KMS-11 (cell line): ENCODE measurements around the gene SEMA3C.

Experiments
- H2AFZ ChIP-seq: fragments of 200-600 bp; sonication (generic); 2 replicates; pipeline ENCODE4 v1.6.1; 2016; ENCODE audit warnings: antibody characterized with exemption, mixed run types, low read depth
- H3K27ac ChIP-seq: fragments of 200-600 bp; sonication (generic); 2 replicates; pipeline ENCODE4 v1.6.1; 2016; ENCODE audit warnings: mild to moderate bottlenecking, mixed run types
- H3K27me3 ChIP-seq: fragments of 200-600 bp; sonication (generic); 2 replicates; pipeline ENCODE4 v1.6.1; 2017; ENCODE audit warnings: mild to moderate bottlenecking, low read depth, mixed run types, moderate library complexity; ENCODE audit not compliant: insufficient read depth
- H3K36me3 ChIP-seq: fragments of 200-600 bp; sonication (generic); 2 replicates; pipeline ENCODE4 v1.6.1; 2017; ENCODE audit warnings: mild to moderate bottlenecking, mixed run types; ENCODE audit not compliant: insufficient read depth
- H3K4me1 ChIP-seq: fragments of 200-600 bp; sonication (generic); 2 replicates; pipeline ENCODE4 v1.6.1; 2016; ENCODE audit warnings: mild to moderate bottlenecking, low read depth, mixed run types; ENCODE audit not compliant: poor library complexity, severe bottlenecking
- H3K4me2 ChIP-seq: fragments of 200-600 bp; sonication (generic); 2 replicates; pipeline ENCODE4 v1.7.0; 2016; ENCODE audit warnings: mild to moderate bottlenecking, mixed run types
- H3K4me3 ChIP-seq: fragments of 200-600 bp; sonication (generic); IDR thresholded peaks from 2 replicates; pipeline ENCODE4 v1.6.1; 2017; ENCODE audit warnings: low read depth, low read length, mixed read lengths; ENCODE audit not compliant: insufficient read depth
- H3K79me2 ChIP-seq: fragments of 200-600 bp; sonication (generic); 2 replicates; pipeline ENCODE4 v1.6.1; 2016; ENCODE audit warnings: low read depth, mixed run types; ENCODE audit not compliant: insufficient read depth
- H3K9ac ChIP-seq: fragments of 200-600 bp; sonication (generic); 2 replicates; pipeline ENCODE4 v1.6.1; 2016; ENCODE audit warnings: mild to moderate bottlenecking, mixed run types
- H4K20me1 ChIP-seq: fragments of 200-600 bp; sonication (generic); 2 replicates; pipeline ENCODE4 v1.6.1; 2016; ENCODE audit warnings: mild to moderate bottlenecking, mixed run types; ENCODE audit not compliant: insufficient read depth
- TF ChIP-seq, protein P1 (sequence below): fragments of 200-600 bp; sonication (generic); conservative IDR thresholded peaks from 2 replicates; pipeline ENCODE4 v1.6.1; 2017; ENCODE audit warnings: low read depth, mild to moderate bottlenecking, antibody characterized with exemption, low read length, moderate library complexity, mixed read lengths

The SEMA3C gene

DNA sequence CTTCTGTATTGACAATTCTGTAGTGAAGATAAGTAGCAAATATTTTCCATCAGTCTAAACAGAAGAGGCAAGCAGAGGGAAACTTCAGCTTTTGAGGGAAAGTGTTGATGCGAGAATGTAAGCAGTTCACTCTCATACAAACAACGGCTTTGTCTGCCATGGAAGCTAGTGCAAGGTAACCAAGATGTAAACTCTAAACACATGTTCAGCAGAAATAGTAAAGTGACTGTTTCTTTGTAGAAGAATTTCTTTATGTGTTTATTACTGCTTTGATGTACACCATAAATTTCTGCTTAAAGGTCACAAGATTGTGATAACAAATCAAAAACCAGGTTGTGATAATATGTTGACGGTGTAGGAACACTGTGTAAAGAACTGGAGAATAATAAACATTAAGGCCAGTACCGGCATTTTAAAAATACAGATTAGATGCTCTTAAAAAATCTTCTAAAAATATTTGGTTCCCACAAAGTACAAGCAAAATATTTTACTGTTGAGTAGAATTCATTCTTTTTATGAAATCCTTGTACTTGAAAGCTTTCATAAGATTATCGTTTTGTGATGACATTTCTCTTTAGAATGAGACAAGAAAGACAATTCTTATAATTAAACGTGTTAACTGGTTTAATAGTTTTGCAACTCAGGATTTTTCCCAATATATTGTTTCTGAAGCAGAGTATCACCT is 34.2 kb downstream of the SEMA3C start:
- Histone ChIP-seq H3K9ac (no peak overlapping the region), H4K20me1 (no peaks in the 10 kb centered on the region), H2AFZ (no peak overlapping the region), H3K4me2 (peak overlapping the region; percentile 32; the same call in 1 of the 2 replicates), H3K79me2 (no peaks in the 10 kb centered on the region), H3K4me1 (peaks cover 40% of the 10 kb centered on the region), H3K27me3 (no peaks in the 10 kb centered on the region), H3K36me3 (no peaks in the 10 kb centered on the region), H3K27ac (no peak overlapping the region), H3K4me3 (no peak overlapping the region)
- TF ChIP-seq, protein P1, sequence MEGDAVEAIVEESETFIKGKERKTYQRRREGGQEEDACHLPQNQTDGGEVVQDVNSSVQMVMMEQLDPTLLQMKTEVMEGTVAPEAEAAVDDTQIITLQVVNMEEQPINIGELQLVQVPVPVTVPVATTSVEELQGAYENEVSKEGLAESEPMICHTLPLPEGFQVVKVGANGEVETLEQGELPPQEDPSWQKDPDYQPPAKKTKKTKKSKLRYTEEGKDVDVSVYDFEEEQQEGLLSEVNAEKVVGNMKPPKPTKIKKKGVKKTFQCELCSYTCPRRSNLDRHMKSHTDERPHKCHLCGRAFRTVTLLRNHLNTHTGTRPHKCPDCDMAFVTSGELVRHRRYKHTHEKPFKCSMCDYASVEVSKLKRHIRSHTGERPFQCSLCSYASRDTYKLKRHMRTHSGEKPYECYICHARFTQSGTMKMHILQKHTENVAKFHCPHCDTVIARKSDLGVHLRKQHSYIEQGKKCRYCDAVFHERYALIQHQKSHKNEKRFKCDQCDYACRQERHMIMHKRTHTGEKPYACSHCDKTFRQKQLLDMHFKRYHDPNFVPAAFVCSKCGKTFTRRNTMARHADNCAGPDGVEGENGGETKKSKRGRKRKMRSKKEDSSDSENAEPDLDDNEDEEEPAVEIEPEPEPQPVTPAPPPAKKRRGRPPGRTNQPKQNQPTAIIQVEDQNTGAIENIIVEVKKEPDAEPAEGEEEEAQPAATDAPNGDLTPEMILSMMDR: no peak

DNA sequence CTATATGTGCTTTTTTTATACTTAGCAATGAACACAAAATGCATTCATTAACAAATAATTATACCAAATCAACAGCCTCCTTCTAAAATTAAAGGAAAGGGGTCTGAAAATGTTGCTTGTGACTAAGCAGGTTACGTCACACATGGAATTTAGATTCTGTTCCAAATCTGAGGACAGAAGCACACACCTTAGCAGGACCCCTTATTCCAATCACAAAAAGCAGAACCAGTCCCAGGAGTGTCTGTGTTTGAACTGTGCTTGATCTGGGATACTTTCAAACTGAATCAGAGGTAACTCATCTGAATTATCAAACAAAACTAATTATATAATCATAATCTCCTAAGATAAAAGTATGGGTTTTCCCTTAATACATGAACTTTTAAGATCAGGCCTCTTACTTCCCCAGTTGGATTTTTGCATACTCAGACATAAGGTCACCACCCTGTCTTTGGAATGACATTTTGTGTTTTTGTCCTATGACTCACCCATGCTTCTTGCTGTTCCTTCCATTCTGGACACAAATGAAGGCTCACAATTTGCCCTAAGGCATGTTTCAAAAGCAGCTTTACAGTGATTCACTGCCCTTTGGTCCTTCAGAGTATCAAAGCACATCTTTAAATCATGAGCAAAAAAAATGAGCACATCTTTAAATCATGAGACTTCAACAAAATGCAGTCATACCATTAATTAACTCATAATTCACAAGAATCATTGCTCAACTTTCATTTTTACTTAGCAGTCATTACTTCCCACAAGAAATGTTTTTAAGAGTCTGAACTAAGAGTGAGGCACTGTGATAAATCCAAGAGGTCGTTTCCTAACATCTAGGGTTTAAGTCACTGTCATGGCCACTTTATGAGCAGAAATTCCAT is 35.5 kb downstream of the SEMA3C start:
- H2AFZ ChIP-seq: no peak overlapping the region
- no peak overlapping the region for H3K27ac ChIP-seq
- H3K27me3 ChIP-seq: no peaks in the 10 kb centered on the region
- no peak overlapping the region for H3K9ac ChIP-seq
- H3K4me3 ChIP-seq: no peak overlapping the region
- no peaks in the 10 kb centered on the region for H4K20me1 ChIP-seq
- no peak overlapping the region for H3K4me2 ChIP-seq
- no peaks in the 10 kb centered on the region for H3K36me3 ChIP-seq
- peaks cover 40% of the 10 kb centered on the region for H3K4me1 ChIP-seq
- H3K79me2 ChIP-seq: no peaks in the 10 kb centered on the region
- TF ChIP-seq, protein P1: no peak

DNA sequence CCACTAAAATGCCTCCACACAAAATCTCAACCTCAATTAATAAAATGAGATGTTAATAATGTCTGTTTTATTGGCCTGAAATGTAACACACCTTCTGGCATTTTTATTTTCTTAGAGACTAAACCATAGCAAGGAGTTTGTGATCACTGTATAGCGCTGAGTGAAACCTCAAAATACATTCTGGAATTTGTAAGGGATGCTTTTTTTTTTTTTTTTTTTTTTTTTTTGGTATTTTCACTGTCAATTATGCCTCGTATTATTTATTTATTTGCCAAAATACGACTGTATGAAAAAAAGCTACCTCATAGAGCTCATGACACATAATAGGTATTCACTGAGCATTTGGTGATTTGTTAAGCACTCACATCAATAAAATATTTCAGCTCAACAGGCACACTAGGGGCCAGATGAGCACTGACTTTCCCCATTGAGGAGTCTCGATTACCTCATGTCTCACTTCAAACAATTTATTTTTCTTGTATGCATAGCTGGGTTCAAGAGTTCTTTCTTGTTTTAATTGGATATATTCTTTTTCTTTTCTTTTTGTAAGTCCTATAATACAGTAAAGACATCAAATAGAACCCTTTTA is 36.5 kb downstream of the SEMA3C start:
- H3K27me3 ChIP-seq: no peaks in the 10 kb centered on the region
- no peak overlapping the region for H3K9ac ChIP-seq
- H3K4me2 ChIP-seq: no peak overlapping the region
- H2AFZ ChIP-seq: no peak overlapping the region
- TF ChIP-seq, protein P1: no peak
- no peak overlapping the region for H3K27ac ChIP-seq
- no peaks in the 10 kb centered on the region for H4K20me1 ChIP-seq
- H3K4me3 ChIP-seq: no peak overlapping the region
- H3K79me2 ChIP-seq: no peaks in the 10 kb centered on the region
- peaks cover 40% of the 10 kb centered on the region for H3K4me1 ChIP-seq
- H3K36me3 ChIP-seq: no peaks in the 10 kb centered on the region

DNA sequence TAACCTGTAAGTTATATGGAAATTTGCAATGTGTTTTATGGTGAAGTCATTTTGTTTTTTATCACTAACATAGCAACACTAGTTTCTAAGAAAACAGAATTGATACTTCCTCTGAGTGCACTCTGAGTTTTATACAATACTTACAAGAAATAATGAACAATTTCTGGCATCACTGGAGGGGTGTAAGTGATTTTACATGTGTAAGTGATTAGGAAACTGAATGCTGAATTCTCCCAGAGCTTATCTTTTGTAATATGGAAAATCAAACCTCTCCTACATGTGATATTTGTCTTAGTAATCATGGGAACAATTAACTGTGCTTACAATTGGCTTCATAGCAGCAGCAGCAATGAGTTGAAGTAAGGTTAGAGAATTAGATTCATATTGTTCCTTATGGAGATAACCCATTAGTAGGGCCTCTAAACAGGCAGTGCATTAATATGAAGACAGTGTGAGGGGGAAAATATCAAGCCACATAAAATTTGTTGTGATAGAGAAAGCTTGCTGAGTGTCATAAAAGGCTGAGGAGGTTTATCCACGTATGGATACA is 37.4 kb downstream of the SEMA3C start:
- Histone ChIP-seq H3K4me2 (no peak overlapping the region), H3K27ac (no peak overlapping the region), H3K36me3 (no peaks in the 10 kb centered on the region), H3K4me1 (peaks cover 35% of the 10 kb centered on the region), H3K4me3 (no peak overlapping the region), H4K20me1 (no peaks in the 10 kb centered on the region), H2AFZ (no peak overlapping the region), H3K27me3 (no peaks in the 10 kb centered on the region), H3K9ac (no peak overlapping the region), H3K79me2 (no peaks in the 10 kb centered on the region)
- TF ChIP-seq, protein P1: no peak
